Measurements from ENCODE around the gene CPS1. TPM values are rescaled to one million over a fixed set of nuclear protein-coding genes. Genes with fewer than 3 reads are reported as not detected.

Gene CPS1
- total and polyA plus RNA-seq, 2 of the 8 experiments (the other 6 are each of a cell fraction or from before 2014, with no cell fraction given) = 7.9 to 15.7 TPM

DNA sequence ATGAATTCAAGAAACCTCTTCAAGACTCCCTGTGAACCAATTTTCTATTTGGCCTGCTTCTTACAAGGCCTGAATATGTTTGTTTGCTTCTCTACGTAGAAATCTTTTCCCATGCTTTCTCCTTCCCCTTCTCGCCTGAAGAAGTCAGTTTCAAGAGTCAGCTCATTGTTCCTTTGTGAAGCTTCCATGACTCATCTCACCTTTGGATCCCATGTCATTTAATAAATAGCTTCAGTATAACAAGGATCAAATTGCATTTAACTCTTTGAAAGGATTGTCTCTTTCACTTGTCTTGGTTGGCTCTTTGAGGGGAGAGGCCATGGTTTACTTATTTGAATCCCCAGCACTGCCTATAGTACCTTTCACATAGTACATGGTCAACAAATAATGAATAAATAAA is 28.4 kb downstream of the CPS1 start:
- Histone ChIP-seq H2BK120ac (replicated peaks; ENCODE audit: low read depth, low read length) (no peak overlapping the region), H3K4me2 (ENCODE audit: insufficient read depth in 1 of 2, low read depth in 2 of 2, low read length in 2 of 2) (no peak overlapping the region), H3K4me1 (replicated peaks in 1 of 4; ENCODE audit: control insufficient read depth in 3 of 4, insufficient read depth in 4 of 4, low read length in 3 of 4) (no peaks in the 10 kb centered on the region), H3K18ac (ENCODE audit: extremely low read depth, low read length) (no peak overlapping the region), H4K20me1 (replicated peaks in 1 of 2; ENCODE audit: control insufficient read depth in 1 of 2, insufficient read depth in 2 of 2, low read length in 2 of 2) (no peaks in the 10 kb centered on the region), H3K14ac (ENCODE audit: insufficient read length) (no peak overlapping the region), H3K23ac (ENCODE audit: insufficient read length) (no peak overlapping the region), H2BK20ac (ENCODE audit: low read length) (no peak overlapping the region), H3K4me3 (ENCODE audit: extremely low read depth in 1 of 4, insufficient read depth in 2 of 4, low read depth in 3 of 4, low read length in 4 of 4) (no peak overlapping the region), H4K5ac (ENCODE audit: insufficient read length, low read depth, low read length) (no peak overlapping the region), H3K27ac (ENCODE audit: low read depth, low read length) (no peak overlapping the region), H2AK5ac (ENCODE audit: low read depth, low read length) (no peak overlapping the region), H2BK15ac (ENCODE audit: low read length) (no peak overlapping the region), H2BK12ac (ENCODE audit: low read depth, low read length) (no peak overlapping the region), H3K79me1 (ENCODE audit: low read depth, low read length) (no peaks in the 10 kb centered on the region), H4K8ac (ENCODE audit: extremely low read depth, insufficient read depth, low read length) (no peak overlapping the region), H3K27me3 (replicated peaks in 1 of 4; ENCODE audit: control insufficient read depth in 3 of 4, extremely low read depth in 1 of 4, insufficient read depth in 3 of 4, low read length in 3 of 4) (no peaks in the 10 kb centered on the region), H3K36me3 (ENCODE audit: control insufficient read depth in 2 of 4, insufficient read depth in 4 of 4, low read length in 3 of 4) (no peaks in the 10 kb centered on the region), H3K9me3 (ENCODE audit: insufficient read depth in 2 of 2, low read depth in 1 of 2, low read length in 1 of 2) (no peaks in the 10 kb centered on the region), H3K9ac (replicated peaks in 1 of 4; ENCODE audit: extremely low read depth in 1 of 4, low read depth in 3 of 4, low read length in 3 of 4) (no peak overlapping the region), H3K23me2 (ENCODE audit: low read depth, low read length) (no peaks in the 10 kb centered on the region), H2AFZ (ENCODE audit: low read length) (no peak overlapping the region), H3K4ac (replicated peaks; ENCODE audit: insufficient read length, low read depth, low read length) (no peak overlapping the region), H4K91ac (replicated peaks; ENCODE audit: insufficient read length, low read length) (no peak overlapping the region), H2BK5ac (ENCODE audit: low read depth, low read length) (no peak overlapping the region), H3K56ac (replicated peaks; ENCODE audit: insufficient read length, low read depth, low read length) (no peak overlapping the region), H3K79me2 (ENCODE audit: control insufficient read depth in 1 of 2, insufficient read depth in 2 of 2, low read length in 2 of 2) (no peaks in the 10 kb centered on the region)
- FAIRE-seq (no peak), DNase-seq (ENCODE audit: low read depth in 1 of 2, low spot score in 2 of 2) (no peak)
- POLR2A ChIA-PET (ENCODE audit: partially characterized antibody) = no interaction called here
- 90% methylated on average over 2 of the region's 2 CpGs; no CpG with 5 or more reads in 1 of the 2 experiments for WGBS, 2 experiments (ENCODE audit: extremely low coverage in 1 of 2, insufficient coverage in 1 of 2, insufficient read length in 1 of 2, insufficient replicate concordance in 2 of 2, low coverage in 1 of 2, low lambda C conversion rate in 2 of 2, missing lambda C conversion rate in 1 of 2)
- CTCF ChIA-PET (ENCODE audit: partially characterized antibody) = no interaction called here
- TF ChIP-seq, protein P1, sequence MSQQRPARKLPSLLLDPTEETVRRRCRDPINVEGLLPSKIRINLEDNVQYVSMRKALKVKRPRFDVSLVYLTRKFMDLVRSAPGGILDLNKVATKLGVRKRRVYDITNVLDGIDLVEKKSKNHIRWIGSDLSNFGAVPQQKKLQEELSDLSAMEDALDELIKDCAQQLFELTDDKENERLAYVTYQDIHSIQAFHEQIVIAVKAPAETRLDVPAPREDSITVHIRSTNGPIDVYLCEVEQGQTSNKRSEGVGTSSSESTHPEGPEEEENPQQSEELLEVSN (IDR thresholded peaks at IDR 0.05) = no peak
- TF ChIP-seq BCL11A (IDR thresholded peaks at IDR 0.05; ENCODE audit: low read depth in 2 of 2, low read length in 2 of 2) (no peak), CBX8 (IDR thresholded peaks at IDR 0.05; ENCODE audit: borderline replicate concordance, low read depth, low read length) (no peak), JUN (IDR thresholded peaks at IDR 0.05; ENCODE audit: low read depth, low read length) (no peak), TBP (IDR thresholded peaks at IDR 0.05; ENCODE audit: low read depth, low read length) (no peak), FOSL1 (IDR thresholded peaks at IDR 0.05; ENCODE audit: insufficient read depth, low read depth, low read length) (no peak), CHD2 (IDR thresholded peaks at IDR 0.05; ENCODE audit: low read length) (no peak), GABPA (IDR thresholded peaks at IDR 0.05; ENCODE audit: borderline replicate concordance, insufficient read depth, low read length) (no peak), HDAC6 (IDR thresholded peaks at IDR 0.05; ENCODE audit: low read depth, low read length) (no peak), KDM1A (IDR thresholded peaks at IDR 0.05; ENCODE audit: borderline replicate concordance, low read length) (no peak), EGR1 (IDR thresholded peaks at IDR 0.05; ENCODE audit: borderline replicate concordance, low read depth, low read length) (no peak), TAF1 (IDR thresholded peaks at IDR 0.05; ENCODE audit: low read depth, low read length) (no peak), SP2 (IDR thresholded peaks at IDR 0.05; ENCODE audit: low read length) (no peak)
- TF ChIP-seq, protein P2, sequence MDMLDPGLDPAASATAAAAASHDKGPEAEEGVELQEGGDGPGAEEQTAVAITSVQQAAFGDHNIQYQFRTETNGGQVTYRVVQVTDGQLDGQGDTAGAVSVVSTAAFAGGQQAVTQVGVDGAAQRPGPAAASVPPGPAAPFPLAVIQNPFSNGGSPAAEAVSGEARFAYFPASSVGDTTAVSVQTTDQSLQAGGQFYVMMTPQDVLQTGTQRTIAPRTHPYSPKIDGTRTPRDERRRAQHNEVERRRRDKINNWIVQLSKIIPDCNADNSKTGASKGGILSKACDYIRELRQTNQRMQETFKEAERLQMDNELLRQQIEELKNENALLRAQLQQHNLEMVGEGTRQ (IDR thresholded peaks at IDR 0.05; ENCODE audit: low read length) = no peak
